Measurements from ENCODE around the gene MBTPS2. TPM values are rescaled to one million over a fixed set of nuclear protein-coding genes. Genes with fewer than 3 reads are reported as not detected.
A peak's percentile ranks its signal among the peaks of the same experiment; 100 is the strongest.

The MBTPS2 gene
- total and polyA plus RNA-seq, 12 donors = 2.0 to 14.2 (median 12.1) TPM

DNA sequence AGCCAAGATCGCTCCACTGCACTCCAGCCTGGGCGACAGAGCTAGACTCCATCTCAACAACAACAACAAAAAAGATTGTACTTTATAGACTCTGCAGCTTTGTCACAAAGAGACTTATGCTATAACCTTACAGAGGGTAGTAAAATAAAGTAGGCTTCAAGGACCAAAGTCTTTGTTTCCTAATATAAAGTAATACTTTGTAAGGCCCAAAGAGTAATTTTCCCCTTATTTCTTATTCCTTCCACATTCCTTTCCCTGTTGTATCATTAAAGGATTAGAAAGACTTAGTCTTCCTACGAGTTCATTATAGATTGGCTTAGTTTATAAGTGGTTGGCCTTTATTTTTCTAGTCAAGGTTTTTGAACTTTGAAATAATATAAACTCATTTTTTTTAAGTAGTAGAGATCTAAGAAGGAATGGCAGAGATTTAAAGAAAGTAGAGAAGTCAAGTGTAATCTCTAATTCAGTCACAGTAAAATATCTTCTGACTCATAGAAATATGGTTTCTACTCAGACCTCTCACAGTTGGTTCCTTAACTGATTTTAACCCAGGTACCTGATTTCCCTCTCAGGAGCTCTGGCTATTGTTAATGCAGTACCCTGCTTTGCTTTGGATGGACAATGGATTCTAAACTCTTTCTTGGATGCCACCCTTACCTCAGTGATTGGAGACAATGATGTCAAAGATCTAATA, 42.6 kb downstream of the MBTPS2 start:
- no peak for ATAC-seq
- Histone ChIP-seq H3K36me3 (peaks cover 0 to 41% (median 0%) of the 10 kb centered on the region in 9 donors), H3K4me1 (peaks cover 0 to 13% (median 0%) of the 10 kb centered on the region in 9 donors), H3K4me3 (no peak overlapping the region), H3K27me3 (peaks cover 0 to 11% (median 0%) of the 10 kb centered on the region in 7 donors), H3K27ac (no peak overlapping the region), H3K9me3 (no peaks in the 10 kb centered on the region)
- TF ChIP-seq CTCF (IDR thresholded peaks at IDR 0.05) = no peak
- 94 to 95% methylated on average over 3 of the region's 3 CpGs for WGBS, 2 donors
- intact Hi-C loops (cut with DNase I) = no loop called here
- DNase-seq = no peak

DNA sequence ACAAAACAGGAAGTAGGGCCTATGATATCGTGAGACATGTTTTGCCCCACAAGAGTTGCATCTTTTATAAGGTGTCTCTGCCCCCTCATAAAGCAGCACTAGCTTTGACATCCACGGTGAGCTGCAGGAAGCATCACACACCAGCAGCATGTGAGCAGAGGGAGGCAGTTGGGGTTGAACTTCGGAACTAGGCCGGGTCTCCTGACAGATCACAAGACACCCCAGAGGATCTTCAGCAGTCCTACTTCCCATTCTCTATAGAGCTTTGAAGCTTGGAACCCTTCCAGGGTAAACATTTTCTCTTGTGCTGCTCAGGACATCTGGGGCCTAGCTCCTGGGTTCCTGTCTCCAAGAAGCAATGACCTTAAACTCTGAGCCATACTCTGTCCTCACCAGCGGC, 43.8 kb downstream of the MBTPS2 start:
- Histone ChIP-seq H3K27ac (peak overlapping the region in 2 of 10 donors; percentile 21 to 52), H3K4me3 (no peak overlapping the region), H3K36me3 (peaks cover 0 to 37% (median 0%) of the 10 kb centered on the region in 9 donors), H3K27me3 (peaks cover 0 to 2% (median 0%) of the 10 kb centered on the region in 7 donors), H3K9me3 (no peaks in the 10 kb centered on the region), H3K4me1 (peaks cover 0 to 13% (median 0%) of the 10 kb centered on the region in 9 donors)
- no peak for TF ChIP-seq CTCF (IDR thresholded peaks at IDR 0.05)
- DNase-seq = peak in 1 of 2 donors; percentile 7
- intact Hi-C loops (cut with DNase I) = no loop called here
- ATAC-seq = peak in 6 of 8 donors; percentile 17 to 87 (median 44)
- WGBS, 2 donors = 64 to 73% methylated on average over 5 of the region's 5 CpGs

GRCh38 chrX:21885568-21885967, 46.2 kb downstream of the MBTPS2 start:
- WGBS, 2 donors = 67 to 85% methylated on average over 1 of the region's 1 CpG
- no peak overlapping the region for H3K4me3 ChIP-seq
- peaks cover 0 to 13% (median 0%) of the 10 kb centered on the region in 9 donors for H3K4me1 ChIP-seq
- intact Hi-C loops (cut with DNase I) = no loop called here
- peaks cover 0 to 19% (median 0%) of the 10 kb centered on the region in 9 donors for H3K36me3 ChIP-seq
- ATAC-seq = no peak
- no peak for TF ChIP-seq CTCF (IDR thresholded peaks at IDR 0.05)
- H3K27me3 ChIP-seq = no peaks in the 10 kb centered on the region
- no peaks in the 10 kb centered on the region for H3K9me3 ChIP-seq
- no peak for DNase-seq
- peak overlapping the region in 1 of 10 donors; percentile 9 for H3K27ac ChIP-seq

DNA sequence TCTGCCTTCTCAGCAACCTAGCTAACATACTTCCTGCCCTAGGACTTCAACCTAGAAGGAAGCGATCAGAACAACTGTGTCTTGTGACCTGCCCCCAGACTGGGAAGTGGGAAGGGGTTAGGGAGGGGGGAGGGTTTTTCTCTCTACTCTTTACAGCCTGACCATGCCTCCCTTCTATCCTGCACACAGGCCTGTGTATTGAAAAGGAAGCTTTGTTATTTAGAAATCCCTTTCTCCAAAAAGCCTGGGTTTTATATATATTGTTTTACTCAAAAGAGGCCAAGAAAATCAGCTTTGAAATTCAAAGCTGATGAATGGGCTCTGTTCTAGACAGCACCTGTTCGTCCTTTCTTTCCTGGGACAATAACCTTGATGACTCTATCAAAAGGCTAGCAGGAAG, 65.9 kb downstream of the MBTPS2 start:
- no peaks in the 10 kb centered on the region for H3K4me1 ChIP-seq
- H3K4me3 ChIP-seq = no peak overlapping the region
- ATAC-seq = no peak
- H3K27ac ChIP-seq = no peak overlapping the region
- WGBS, 2 donors = 81 to 82% methylated on average over 2 of the region's 2 CpGs
- TF ChIP-seq CTCF (IDR thresholded peaks at IDR 0.05) = no peak
- H3K36me3 ChIP-seq = no peaks in the 10 kb centered on the region
- DNase-seq = no peak
- intact Hi-C loops (cut with DNase I) = no loop called here
- H3K27me3 ChIP-seq = no peaks in the 10 kb centered on the region
- H3K9me3 ChIP-seq = no peaks in the 10 kb centered on the region
